NCI-H2081 (cell line): ENCODE measurements around the gene KCTD17.

Source experiments
- DNase-seq, 2 experiments: peaks; one replicate each; lab custom pipeline; 2025; lab: John Stamatoyannopoulos, UW

KCTD17 gene

GRCh38 chr22:37079158-37079557 is 27.6 kb downstream of the KCTD17 start:
- no peak for DNase-seq

- no peak for DNase-seq
These were observed 28.2 kb downstream of the KCTD17 start for GRCh38 chr22:37079668-37080171.

GRCh38 chr22:37080438-37080837 is 28.9 kb downstream of the KCTD17 start:
- no peak for DNase-seq

- DNase-seq: no peak
These were observed 29.3 kb downstream of the KCTD17 start for GRCh38 chr22:37080838-37081237.

GRCh38 chr22:37082251-37082873 is 30.8 kb downstream of the KCTD17 start:
- no peak for DNase-seq

GRCh38 chr22:37083914-37084313 is 32.4 kb downstream of the KCTD17 start:
- DNase-seq: no peak

- DNase-seq: no peak
These were observed 32.8 kb downstream of the KCTD17 start for GRCh38 chr22:37084385-37084784.

GRCh38 chr22:37086184-37086583 is 34.6 kb downstream of the KCTD17 start:
- DNase-seq: no peak

GRCh38 chr22:37088108-37088605 is 36.6 kb downstream of the KCTD17 start:
- no peak for DNase-seq

GRCh38 chr22:37088750-37089408 is 37.3 kb downstream of the KCTD17 start:
- DNase-seq: no peak

- DNase-seq: no peak
These were observed 37.9 kb downstream of the KCTD17 start for GRCh38 chr22:37089434-37089833.

- DNase-seq: no peak
These were observed 39.6 kb downstream of the KCTD17 start for GRCh38 chr22:37090920-37091695.

GRCh38 chr22:37091994-37092393 is 40.5 kb downstream of the KCTD17 start:
- DNase-seq: no peak

- DNase-seq: no peak
These were observed 41.5 kb downstream of the KCTD17 start for GRCh38 chr22:37092997-37093396.

- DNase-seq: no peak
These were observed 42.7 kb downstream of the KCTD17 start for GRCh38 chr22:37094239-37094638.

- DNase-seq: no peak
These were observed 43.6 kb downstream of the KCTD17 start for GRCh38 chr22:37095113-37095512.

GRCh38 chr22:37097346-37097745 is 45.8 kb downstream of the KCTD17 start:
- no peak for DNase-seq

- no peak for DNase-seq
These were observed 47.5 kb downstream of the KCTD17 start for GRCh38 chr22:37098976-37099591.

GRCh38 chr22:37100589-37101127 is 49.1 kb downstream of the KCTD17 start:
- no peak for DNase-seq

GRCh38 chr22:37101311-37102066 is 49.9 kb downstream of the KCTD17 start:
- DNase-seq: no peak

- no peak for DNase-seq
These were observed 51.6 kb downstream of the KCTD17 start for GRCh38 chr22:37103151-37103550.
